ENCODE measurements around the gene LCORL.

The LCORL gene

DNA sequence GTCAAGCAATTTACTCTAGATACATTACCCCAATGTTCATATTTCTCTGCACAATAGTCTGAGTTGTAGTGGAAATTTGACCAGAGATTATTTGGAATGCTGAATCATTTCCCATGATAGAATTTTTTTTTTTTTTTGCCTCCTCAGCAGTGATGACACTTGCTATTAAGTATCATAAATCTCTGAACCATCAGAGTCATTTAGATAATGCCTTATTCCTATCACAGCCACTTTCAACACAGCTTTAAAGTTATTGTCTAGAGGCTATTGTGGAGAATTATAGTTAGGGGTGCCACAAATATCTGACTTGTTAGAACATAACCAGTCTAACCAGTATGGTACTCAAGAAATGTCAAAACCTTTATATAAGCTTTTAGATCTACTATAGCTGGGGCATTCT is 79.8 kb downstream of the LCORL start:
- H3K4me3 ChIP-seq = no peak overlapping the region

DNA sequence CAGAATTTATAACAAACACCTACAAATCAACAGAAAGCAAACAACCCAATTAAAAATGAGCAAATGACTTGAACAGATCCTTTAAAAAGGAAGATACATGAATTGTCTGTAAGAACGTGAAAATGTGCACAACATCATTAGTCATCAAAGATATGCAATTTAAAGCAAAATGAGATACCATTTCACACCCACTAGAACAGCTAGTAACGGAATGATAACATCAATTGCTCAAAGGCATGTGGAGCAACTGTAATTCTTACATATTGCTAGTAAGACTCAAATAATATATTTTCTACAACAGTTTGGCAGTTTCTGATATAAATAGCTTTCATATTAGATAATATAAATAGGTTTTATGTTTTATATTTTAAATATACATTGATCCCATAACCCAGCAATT is 82.5 kb downstream of the LCORL start:
- H3K27ac ChIP-seq = no peak overlapping the region
- H3K4me3 ChIP-seq = no peak overlapping the region

More for the DNA sequence above, 79.8 kb downstream of the LCORL start:
- no peak overlapping the region for H3K27ac ChIP-seq

DNA sequence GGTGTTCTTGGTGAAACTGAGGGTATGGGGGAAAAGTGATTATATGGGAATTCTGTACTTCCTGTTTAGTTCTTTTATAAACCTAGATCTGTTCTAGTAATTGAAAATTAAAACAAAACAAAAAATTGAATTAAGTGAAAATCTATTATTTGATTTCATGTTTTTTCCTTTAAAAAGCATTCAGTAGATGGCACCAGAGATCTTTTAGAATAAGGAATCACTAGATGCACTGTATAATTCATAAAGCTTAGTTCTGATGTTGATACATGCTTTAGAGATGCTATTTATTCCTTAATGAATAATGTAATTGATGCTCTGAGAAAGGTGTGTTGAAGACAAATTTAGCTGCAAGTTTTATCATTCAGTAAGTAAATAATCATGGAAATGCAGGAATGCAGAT is 87.3 kb downstream of the LCORL start:
- Histone ChIP-seq H3K27ac (no peak overlapping the region), H3K4me3 (no peak overlapping the region)

DNA sequence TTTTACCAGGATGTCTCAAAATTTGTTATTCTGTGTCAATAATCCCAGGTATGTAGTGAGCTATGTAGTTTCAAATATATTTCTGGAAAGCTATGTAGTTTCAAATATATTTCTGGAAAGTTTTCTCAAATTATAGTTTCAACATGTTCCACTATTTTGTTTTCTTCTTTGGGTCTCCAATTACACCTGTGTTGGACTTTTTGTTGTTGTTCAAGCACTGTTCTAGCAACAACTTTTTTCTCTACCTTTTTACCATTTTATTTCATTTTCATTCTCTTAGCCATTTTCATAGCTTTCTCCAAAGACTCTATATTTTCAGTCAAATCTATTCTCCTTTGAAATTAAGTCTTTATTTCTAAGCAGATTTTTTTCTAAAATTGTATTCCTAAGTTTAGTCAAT is 88.4 kb downstream of the LCORL start:
- Histone ChIP-seq H3K4me3 (no peak overlapping the region), H3K27ac (no peak overlapping the region)

DNA sequence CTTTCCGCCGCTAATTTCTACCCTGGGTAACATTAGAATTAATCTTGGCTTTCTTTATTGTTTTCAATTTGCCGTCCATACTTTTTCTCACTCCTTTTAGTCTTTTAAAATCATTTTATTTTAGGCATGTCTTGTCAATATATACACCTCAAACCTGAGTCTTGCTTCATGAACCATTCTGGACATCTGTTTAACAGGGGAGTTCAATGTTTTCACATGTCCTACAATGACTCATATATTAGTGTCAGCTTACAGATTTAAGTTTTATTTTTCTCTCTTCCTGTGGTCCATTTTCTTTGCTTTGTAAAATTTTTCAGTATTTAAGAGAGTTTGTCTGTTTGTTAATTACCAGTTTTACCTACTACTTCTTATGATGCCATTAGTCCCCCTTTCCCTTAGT is 89.5 kb downstream of the LCORL start:
- no peak overlapping the region for H3K27ac ChIP-seq
- H3K4me3 ChIP-seq = no peak overlapping the region

DNA sequence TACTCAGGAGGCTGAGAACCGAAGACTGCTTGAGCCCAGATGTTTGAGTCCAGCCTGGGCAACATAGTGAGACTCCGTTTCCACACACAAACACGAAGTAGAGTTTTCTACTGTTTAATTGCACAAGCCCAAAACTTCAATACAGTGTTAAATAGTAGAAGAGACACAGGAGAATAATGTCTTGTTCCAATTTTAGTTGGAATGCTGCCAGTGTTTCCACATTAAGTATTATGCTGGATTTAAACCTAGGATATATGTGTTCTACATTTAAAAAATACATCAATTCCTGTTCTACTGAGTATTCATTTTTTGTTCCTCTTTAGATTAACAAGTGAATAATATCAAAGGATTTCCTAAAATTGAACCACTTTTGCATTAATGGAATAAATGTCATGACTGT is 91.3 kb downstream of the LCORL start:
- H3K27ac ChIP-seq = no peak overlapping the region

DNA sequence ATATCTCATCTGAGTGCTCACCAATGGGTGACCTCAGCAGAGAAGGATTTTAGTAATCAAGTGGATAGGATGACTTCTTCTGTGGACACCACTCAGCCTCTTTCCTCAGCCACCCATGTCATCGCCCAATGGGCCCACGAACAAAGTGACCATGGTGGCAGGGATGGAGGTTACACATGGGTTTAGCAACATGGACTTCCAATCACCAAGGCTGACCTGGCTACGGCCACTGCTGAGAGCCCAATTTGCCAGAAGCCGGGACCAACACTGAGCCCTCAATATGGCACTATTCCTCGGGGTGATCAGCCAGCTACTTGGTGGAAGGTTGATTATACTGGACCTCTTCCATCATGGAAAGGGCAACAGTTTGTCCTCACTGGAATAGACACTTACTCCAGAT is 97.4 kb downstream of the LCORL start:
- no peak overlapping the region for H3K27ac ChIP-seq
- no peak overlapping the region for H3K4me3 ChIP-seq

More for the DNA sequence above, 91.3 kb downstream of the LCORL start:
- H3K4me3 ChIP-seq = no peak overlapping the region

DNA sequence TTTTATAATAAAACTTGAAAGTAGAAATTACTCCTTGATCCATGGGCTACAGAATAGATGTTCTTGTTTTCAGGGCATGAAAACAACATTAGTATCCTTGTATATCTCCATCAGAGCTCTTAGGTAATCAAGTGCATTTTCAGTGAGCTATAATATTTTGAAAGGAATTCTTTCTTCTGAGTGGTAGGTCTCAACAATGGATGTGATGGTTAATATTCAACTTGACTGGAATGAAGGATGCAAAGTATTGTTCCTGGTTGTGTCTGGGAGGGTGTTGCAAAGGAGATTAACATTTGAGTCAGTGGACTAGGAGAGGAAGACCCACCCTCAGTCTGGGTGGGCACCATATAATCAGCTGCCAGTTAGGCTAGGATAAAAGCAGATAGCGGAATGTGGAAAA is 100.1 kb downstream of the LCORL start:
- H3K27ac ChIP-seq = no peak overlapping the region
- H3K4me3 ChIP-seq = no peak overlapping the region

DNA sequence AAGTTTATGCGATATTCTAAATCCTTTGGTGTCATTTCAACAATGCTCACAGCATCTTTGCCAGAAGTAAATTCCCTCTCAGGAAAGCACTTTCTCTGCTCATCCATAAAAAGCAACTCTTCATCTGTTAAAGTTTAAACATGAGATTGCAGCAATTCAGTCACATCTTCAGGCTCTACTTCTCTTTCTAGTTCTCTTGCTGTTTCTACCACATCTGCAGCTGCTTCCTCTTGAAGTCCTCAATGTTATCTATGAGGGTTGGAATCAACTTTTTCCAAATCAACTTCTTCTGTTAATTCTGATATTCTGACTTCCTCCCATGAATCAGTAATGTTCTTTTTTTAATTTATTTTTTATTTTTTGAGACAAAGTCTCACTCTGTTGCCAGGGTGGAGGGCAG is 100.9 kb downstream of the LCORL start:
- Histone ChIP-seq H3K4me3 (no peak overlapping the region), H3K27ac (no peak overlapping the region)

DNA sequence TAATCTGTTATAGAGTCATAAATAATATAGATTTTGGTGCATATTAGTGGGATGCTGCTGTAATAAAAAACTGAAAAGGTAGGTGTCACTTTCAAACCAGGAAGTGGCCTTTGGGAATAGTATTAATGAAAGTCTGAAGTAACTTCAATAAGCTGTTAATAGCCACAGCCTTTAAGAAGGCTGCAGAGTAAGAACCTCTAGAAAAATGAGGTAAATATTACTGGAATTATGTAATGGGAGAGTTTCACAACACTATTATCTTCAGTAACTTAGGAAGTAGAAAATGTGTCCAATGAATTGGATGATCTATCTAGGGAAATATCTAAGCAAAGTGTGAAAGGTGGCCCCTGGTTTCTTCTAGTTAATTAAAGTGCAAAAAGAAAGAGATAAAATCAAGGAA is 106.1 kb downstream of the LCORL start:
- Histone ChIP-seq H3K27ac (no peak overlapping the region), H3K4me3 (no peak overlapping the region)

DNA sequence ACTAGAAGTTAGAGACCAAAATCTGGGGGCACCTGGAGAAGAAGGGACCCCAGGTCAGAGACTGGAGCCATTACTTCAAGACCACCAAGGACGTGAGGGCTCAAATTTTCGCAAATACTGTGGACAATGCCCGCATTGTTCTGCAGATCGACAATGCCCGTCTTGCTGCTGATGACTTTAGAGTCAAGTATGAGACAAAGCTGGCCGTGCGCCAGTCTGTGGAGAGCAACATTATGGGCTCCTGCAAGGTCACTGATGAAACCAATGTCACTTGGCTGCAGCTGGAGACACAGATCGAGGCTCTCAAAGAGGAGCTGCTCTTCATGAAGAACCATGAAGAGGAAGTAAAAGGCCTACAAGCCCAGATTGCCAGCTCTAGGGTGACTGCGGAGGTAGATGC is 109.5 kb downstream of the LCORL start:
- H3K27ac ChIP-seq = no peak overlapping the region
- no peak overlapping the region for H3K4me3 ChIP-seq

DNA sequence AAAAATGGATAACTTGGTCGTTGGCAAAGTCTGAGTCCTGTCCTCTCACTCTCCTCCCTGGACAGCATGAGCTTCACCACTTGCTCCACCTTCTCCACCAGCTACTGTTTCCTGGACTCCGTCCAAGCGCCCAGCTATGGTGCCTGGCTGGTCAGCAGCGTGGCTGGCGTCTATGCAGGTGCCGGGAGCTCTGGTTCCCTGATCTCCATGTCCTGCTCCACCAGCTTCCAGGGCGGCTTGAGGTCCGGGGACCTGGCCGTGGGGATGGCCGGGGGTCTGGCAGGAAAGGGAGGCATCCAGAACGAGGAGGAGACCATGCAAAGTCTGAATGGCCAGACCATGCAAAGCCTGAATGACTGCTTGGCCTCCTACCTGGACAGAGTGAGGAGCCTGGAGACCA is 109.9 kb downstream of the LCORL start:
- H3K4me3 ChIP-seq = no peak overlapping the region
- H3K27ac ChIP-seq = no peak overlapping the region

DNA sequence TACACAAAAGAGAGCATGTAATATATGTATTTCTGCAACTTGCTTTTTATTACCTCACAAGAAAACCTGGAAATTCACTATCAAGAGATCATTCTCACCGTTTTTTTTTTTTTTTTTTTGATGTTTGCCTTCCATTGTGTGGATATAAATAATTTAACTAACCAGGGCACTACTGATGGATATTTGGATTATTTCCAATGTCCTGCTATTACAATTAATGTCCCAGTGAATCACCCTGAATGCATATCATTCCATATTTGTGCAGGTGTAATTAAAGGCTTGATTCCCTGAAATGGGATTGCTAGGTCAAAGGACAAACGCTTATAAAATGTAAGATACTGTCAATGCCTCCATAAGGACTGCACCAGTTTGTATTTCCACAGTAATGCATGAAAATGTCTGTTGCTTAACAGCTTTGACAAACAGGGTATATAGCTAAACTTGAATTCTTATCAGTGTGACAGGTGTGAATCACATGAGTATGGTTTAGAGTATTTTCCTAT is 123.0 kb downstream of the LCORL start:
- no peak overlapping the region for H3K27ac ChIP-seq
- H3K4me3 ChIP-seq = no peak overlapping the region

DNA sequence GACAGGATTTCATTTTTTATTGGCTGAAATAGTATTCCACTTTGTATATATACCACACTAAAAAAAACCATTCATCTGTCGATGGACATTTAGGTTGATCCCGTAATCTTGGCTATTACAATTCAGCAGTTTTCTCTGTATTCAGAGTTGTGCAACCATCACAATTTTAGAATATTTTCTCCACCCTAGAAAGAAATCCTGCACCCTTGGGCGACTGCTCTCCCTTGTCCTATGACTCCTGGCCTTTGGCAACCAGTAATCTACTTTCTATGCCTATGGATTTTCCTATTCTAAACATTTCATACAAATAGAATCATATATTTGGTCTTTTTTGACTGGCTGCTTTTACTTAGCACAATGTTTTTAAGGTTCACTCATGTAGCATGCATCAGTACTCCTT is 126.1 kb downstream of the LCORL start:
- Histone ChIP-seq H3K4me3 (no peak overlapping the region), H3K27ac (no peak overlapping the region)

DNA sequence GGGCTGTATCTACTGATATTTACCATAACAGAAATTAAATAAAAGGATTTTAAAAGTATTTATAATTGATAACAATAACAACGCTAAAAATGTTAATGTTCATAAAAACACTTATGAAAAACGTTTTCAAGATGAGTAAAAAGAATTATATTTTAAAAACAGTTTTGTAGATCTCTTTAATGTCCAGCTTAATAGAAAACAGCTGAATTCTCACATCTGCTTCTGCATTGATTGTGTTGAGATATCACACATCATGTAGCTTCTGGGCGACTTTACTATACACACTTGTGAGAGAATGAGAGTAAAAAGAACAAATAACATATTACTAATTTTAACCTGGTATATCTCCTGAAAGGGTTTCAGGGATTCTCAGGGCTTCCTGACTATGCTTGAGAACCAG is 127.1 kb downstream of the LCORL start:
- H3K4me3 ChIP-seq = no peak overlapping the region
- H3K27ac ChIP-seq = no peak overlapping the region

DNA sequence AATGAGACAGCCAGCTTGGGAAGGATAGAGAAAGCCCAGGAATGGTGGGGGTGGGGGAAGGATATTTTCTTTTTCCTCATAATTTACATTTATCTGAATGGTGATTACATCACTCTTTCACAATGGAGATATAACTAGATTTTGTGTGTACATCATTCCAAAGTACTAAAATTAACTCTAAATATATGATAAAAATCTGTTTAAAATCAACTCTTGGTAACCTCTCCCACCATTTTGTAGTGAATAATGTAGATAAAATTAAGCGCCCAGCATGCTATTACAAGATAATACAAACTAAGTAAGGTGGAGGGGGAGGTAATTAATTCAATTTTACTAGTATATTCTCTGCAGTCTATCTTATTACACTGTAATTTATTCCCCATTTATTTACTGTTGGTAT is 131.9 kb downstream of the LCORL start:
- H3K27ac ChIP-seq = no peak overlapping the region
- H3K4me3 ChIP-seq = no peak overlapping the region

DNA sequence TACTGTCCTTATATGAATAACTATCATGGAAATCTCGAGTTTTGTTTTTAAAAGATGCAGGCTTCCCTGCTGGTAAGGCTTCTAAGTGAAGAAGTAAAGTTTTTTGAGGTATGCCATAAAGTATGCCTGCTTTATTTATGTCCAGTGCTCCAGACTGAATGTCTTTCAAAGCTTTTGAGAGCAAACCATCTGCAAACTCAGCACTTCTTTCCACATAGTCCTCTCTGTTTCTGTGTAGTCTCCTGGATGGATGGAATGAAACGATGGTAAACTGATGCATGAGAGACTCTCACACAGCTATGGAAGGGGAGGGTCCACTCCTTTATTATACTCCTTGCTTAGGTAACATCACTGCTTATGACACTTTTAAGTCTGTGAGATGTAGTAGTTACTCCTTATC is 137.0 kb downstream of the LCORL start:
- no peak overlapping the region for H3K4me3 ChIP-seq

DNA sequence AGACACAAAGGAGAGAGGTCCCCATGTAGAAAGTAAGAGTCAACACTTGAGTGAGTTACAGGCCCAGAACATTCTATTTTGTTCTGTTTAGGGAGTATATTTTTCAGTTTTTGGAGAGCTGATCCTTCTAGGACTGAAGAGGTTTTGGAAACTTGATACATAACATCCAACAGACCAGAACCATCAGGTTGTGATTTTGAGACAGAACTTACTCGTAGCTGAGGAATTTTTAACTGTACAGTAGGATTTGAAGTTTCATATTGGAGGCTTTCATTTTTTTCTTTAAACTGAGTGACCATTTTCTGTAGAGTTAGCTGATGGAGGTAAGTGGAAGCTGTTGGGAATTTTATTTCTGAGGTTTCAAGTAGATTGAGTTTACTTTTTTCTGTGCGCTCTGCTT is 137.5 kb downstream of the LCORL start:
- Histone ChIP-seq H3K27ac (no peak overlapping the region), H3K4me3 (no peak overlapping the region)

More for the DNA sequence above, 137.0 kb downstream of the LCORL start:
- H3K27ac ChIP-seq = no peak overlapping the region

DNA sequence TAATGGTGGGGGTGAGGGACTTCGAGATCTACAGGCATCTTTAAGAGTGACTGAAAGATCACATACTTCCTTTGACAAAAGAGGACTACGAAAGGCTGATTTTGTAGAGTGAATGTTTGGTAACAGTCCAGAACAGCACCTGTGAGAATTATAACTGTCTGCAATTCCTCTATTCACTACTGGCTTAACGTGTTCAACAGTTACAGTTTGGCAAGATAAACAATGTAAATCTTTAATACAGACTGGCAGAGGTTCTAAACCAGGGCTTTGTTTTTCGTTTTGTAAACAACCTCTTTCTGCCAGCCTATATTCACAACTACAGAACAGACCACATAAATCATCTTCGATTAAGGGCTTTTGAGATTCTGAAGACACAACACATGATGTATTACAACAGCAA is 143.9 kb downstream of the LCORL start:
- Histone ChIP-seq H3K27ac (no peak overlapping the region), H3K4me3 (no peak overlapping the region)

DNA sequence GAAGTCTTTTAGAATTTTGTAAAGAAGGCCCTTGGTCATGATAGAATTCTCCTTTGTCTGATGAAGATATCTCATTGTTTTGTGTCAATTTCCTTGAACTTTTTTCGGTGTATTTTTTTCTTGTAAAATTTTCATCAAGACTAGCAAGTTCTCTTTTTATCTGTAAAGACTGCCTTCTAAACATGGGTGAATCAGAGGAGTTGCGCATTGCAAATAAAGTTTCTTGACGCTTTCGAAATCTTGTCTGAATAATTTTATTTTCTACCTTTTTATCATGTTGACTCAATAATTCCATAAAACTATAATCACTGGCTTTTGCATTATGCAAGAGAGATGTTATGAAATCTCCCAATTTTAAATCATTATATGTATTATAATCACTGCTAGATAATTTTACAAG is 144.6 kb downstream of the LCORL start:
- H3K27ac ChIP-seq = no peak overlapping the region
- no peak overlapping the region for H3K4me3 ChIP-seq

DNA sequence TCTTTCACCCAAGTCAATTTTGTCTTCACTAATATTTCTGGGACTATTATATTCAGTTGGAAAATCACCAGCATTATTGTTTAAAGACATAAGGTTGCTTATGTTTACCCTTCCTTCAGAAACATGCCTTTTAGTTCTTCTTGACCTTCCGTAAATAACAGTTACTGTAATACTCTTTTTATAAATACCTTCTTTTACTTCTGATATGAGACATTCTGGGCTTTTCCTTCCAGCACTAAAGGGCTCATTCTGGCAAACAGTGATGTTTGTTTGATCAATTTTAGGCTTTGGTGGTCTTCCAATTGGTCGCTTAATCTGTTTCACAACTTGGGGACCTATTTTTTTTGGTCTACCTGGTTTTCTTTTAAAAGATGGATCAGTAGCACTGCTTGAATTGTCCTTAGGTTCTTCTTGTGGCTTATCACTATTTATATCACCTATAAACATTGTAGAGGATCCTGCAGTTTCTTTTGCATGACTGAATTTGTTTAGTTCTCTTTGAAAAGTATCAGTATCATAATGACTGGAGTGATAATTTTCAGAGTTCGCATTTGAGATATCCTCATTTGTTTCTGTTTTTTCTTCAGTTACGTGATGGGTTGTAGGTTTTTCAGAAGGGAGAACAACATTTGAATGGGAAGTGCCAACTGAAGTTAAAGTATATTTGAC is 146.0 kb downstream of the LCORL start:
- no peak overlapping the region for H3K4me3 ChIP-seq

DNA sequence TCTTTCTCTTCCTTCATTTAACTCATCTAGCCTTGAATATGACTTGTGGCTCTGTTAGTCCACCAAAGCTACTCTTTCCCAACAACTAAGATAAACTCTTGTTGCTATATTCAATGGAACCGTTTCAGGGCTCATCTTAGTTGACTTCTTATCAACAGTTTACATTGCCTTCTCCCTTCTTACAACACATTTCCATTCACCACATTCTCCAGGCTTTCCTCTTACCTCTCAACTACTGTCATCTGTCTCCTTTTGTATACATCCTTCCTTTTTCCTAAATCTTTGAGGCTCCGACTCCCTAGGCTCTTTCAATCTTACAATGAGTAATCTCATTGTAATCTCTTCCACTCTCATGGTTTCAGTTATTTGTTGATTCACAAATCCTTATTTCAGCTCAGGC is 152.2 kb downstream of the LCORL start:
- Histone ChIP-seq H3K27ac (no peak overlapping the region), H3K4me3 (no peak overlapping the region)

More for the DNA sequence above, 146.0 kb downstream of the LCORL start:
- no peak overlapping the region for H3K27ac ChIP-seq

Data from skin epidermis (tissue), 12 donors.